IMR-90 (cell line): ENCODE measurements around the gene MRPS34. TPM values are rescaled to one million over a fixed set of nuclear protein-coding genes. Genes with fewer than 3 reads are reported as not detected.
A peak's percentile ranks its signal among the peaks of the same experiment; 100 is the strongest.

Source experiments
- ATAC-seq: fragments of 200-7000 bp; cut with Tn5 transposase; 2 replicates; pipeline ENCODE4 v1.9.1; 2020; ENCODE audit warnings: low read depth, mild to moderate bottlenecking, moderate library complexity
- BruUV-seq: library from RNA; stranded (reverse); fragments of 400-500 nt; replicated peaks from 2 replicates; lab custom pipeline; 2021; lab: Mats Ljungman, UMichigan
- CTCF ChIA-PET: fragments of 300-600 bp; formaldehyde crosslinking; extraction: SDS; loops from one replicate; lab custom pipeline; 2021; ENCODE audit warnings: antibody characterized with exemption; lab: Yijun Ruan, JAX
- POLR2A ChIA-PET: fragments of 300-600 bp; sonication (Branson Sonifier 250); formaldehyde crosslinking; loops from one replicate; lab custom pipeline; 2022; ENCODE audit warnings: antibody characterized with exemption; ENCODE audit not compliant: unreplicated experiment; lab: Charles Lee
- DNase-seq: peaks from one replicate; pipeline ENCODE4 v3.0.0; 2013
- H2AFZ ChIP-seq: replicated peaks from 2 replicates; pipeline ENCODE3; 2013; ENCODE audit warnings: low read length, mild to moderate bottlenecking; ENCODE audit not compliant: poor library complexity
- H2AK5ac ChIP-seq: 2 replicates; pipeline ENCODE4 v1.6.1; 2013; ENCODE audit warnings: low read depth, low read length, inconsistent platforms
- H2AK9ac ChIP-seq: replicated peaks from 2 replicates; pipeline ENCODE3; 2013; ENCODE audit warnings: mild to moderate bottlenecking, low read depth, low read length, moderate library complexity; ENCODE audit not compliant: poor library complexity
- H2BK120ac ChIP-seq: 2 replicates; pipeline ENCODE4 v1.6.1; 2013; ENCODE audit warnings: low read depth, low read length, inconsistent platforms
- H2BK15ac ChIP-seq: 3 replicates; pipeline ENCODE4 v1.6.1; 2013; ENCODE audit warnings: low read depth, low read length, inconsistent platforms
- H2BK20ac ChIP-seq: 2 replicates; pipeline ENCODE4 v1.6.1; 2013; ENCODE audit warnings: low read depth, mild to moderate bottlenecking, inconsistent platforms, low read length, moderate library complexity
- H2BK5ac ChIP-seq: 2 replicates; pipeline ENCODE4 v1.6.1; 2013; ENCODE audit warnings: mild to moderate bottlenecking, low read depth, low read length, inconsistent platforms; ENCODE audit not compliant: poor library complexity, severe bottlenecking
- H3K14ac ChIP-seq: replicated peaks from 2 replicates; pipeline ENCODE4 v1.6.1; 2013; ENCODE audit warnings: low read depth, low read length, inconsistent platforms
- H3K18ac ChIP-seq: 2 replicates; pipeline ENCODE4 v1.6.1; 2013; ENCODE audit warnings: low read depth, low read length, control low read depth
- H3K23ac ChIP-seq: 2 replicates; pipeline ENCODE4 v1.6.1; 2013; ENCODE audit warnings: low read depth, low read length, inconsistent platforms
- H3K27ac ChIP-seq: 2 replicates; pipeline ENCODE4 v1.5.1; 2013; ENCODE audit warnings: mild to moderate bottlenecking, control low read depth, low read length; ENCODE audit not compliant: insufficient read depth
- H3K27me3 ChIP-seq: 2 replicates; pipeline ENCODE4 v1.6.1; 2013; ENCODE audit warnings: low read length; ENCODE audit not compliant: control insufficient read depth, insufficient read depth
- H3K36me3 ChIP-seq: 2 replicates; pipeline ENCODE4 v1.6.1; 2013; ENCODE audit warnings: low read length, mixed read lengths; ENCODE audit not compliant: control insufficient read depth, insufficient read depth
- H3K4ac ChIP-seq: 2 replicates; pipeline ENCODE4 v1.6.1; 2013; ENCODE audit warnings: low read depth, low read length, inconsistent platforms
- H3K4me1 ChIP-seq: 2 replicates; pipeline ENCODE4 v1.6.1; 2013; ENCODE audit warnings: low read length, mixed read lengths; ENCODE audit not compliant: control insufficient read depth, insufficient read depth
- H3K4me2 ChIP-seq: 2 replicates; pipeline ENCODE4 v1.6.1; 2013; ENCODE audit warnings: low read depth, mild to moderate bottlenecking, control low read depth, low read length, moderate library complexity
- H3K4me3 ChIP-seq: 2 replicates; pipeline ENCODE4 v1.5.1; 2013; ENCODE audit warnings: low read depth, mild to moderate bottlenecking, control low read depth, low read length, moderate library complexity; ENCODE audit not compliant: insufficient read depth
- H3K56ac ChIP-seq: 2 replicates; pipeline ENCODE4 v1.6.1; 2013; ENCODE audit warnings: low read length, inconsistent platforms; ENCODE audit not compliant: insufficient read depth; ENCODE audit errors: extremely low read depth
- H3K79me1 ChIP-seq, 2 experiments: 2 replicates each; pipeline ENCODE4 v1.6.1; 2013; ENCODE audit warnings: low read length in 2 of 2, inconsistent platforms in 1 of 2, low read depth in 1 of 2
- H3K9ac ChIP-seq: 2 replicates; pipeline ENCODE4 v1.6.1; 2013; ENCODE audit warnings: low read depth, low read length, control low read depth
- H3K9me1 ChIP-seq: 2 replicates; pipeline ENCODE4 v1.6.1; 2013; ENCODE audit warnings: low read length, inconsistent platforms; ENCODE audit not compliant: insufficient read depth
- H3K9me3 ChIP-seq: 2 replicates; pipeline ENCODE4 v1.6.1; 2013; ENCODE audit warnings: low read length; ENCODE audit not compliant: control insufficient read depth, insufficient read depth
- H4K20me1 ChIP-seq: 2 replicates; pipeline ENCODE4 v1.6.1; 2013; ENCODE audit warnings: low read length, inconsistent platforms; ENCODE audit not compliant: insufficient read depth
- H4K5ac ChIP-seq: 2 replicates; pipeline ENCODE4 v1.6.1; 2013; ENCODE audit warnings: mild to moderate bottlenecking, low read depth, low read length, control low read depth
- H4K8ac ChIP-seq, 2 experiments: 2 replicates each; pipeline ENCODE4 v1.6.1; 2013; ENCODE audit warnings: low read depth in 2 of 2, low read length in 2 of 2, control low read depth in 1 of 2, inconsistent platforms in 1 of 2
- H4K91ac ChIP-seq: 2 replicates; pipeline ENCODE4 v1.6.1; 2013; ENCODE audit warnings: low read depth, low read length, inconsistent platforms; ENCODE audit not compliant: insufficient read depth
- BHLHE40 ChIP-seq: fragments of 150-350 bp; IDR thresholded peaks from 2 replicates; pipeline ENCODE4 v1.6.1; 2016; ENCODE audit warnings: mild to moderate bottlenecking, low read depth, low read length
- CEBPB ChIP-seq: IDR thresholded peaks from 2 replicates; pipeline ENCODE4 v1.6.1; 2012; ENCODE audit warnings: low read depth, low read length, improper control_type of control experiment
- CHD1 ChIP-seq: IDR thresholded peaks from 2 replicates; pipeline ENCODE4 v1.6.1; 2012; ENCODE audit warnings: low read depth, low read length, improper control_type of control experiment
- FOS ChIP-seq: fragments of 150-350 bp; IDR thresholded peaks from 2 replicates; pipeline ENCODE4 v1.6.1; 2016; ENCODE audit warnings: low read depth, low read length
- MAFK ChIP-seq: IDR thresholded peaks from 2 replicates; pipeline ENCODE4 v1.6.1; 2012; ENCODE audit warnings: low read depth, low read length, improper control_type of control experiment
- MAZ ChIP-seq: IDR thresholded peaks from 2 replicates; pipeline ENCODE4 v1.6.1; 2012; ENCODE audit warnings: low read depth, mild to moderate bottlenecking, low read length, improper control_type of control experiment, moderate library complexity, borderline replicate concordance
- MXI1 ChIP-seq: IDR thresholded peaks from 2 replicates; pipeline ENCODE4 v1.6.1; 2012; ENCODE audit warnings: low read depth, mild to moderate bottlenecking, low read length, moderate library complexity, borderline replicate concordance
- NFE2L2 ChIP-seq: fragments of 150-350 bp; IDR thresholded peaks from 2 replicates; pipeline ENCODE4 v1.6.1; 2016; ENCODE audit warnings: low read depth, mild to moderate bottlenecking, low read length
- POLR2A ChIP-seq: IDR thresholded peaks from 2 replicates; pipeline ENCODE4 v1.6.1; 2012; ENCODE audit warnings: mild to moderate bottlenecking, low read depth, low read length
- RAD21 ChIP-seq: IDR thresholded peaks from 2 replicates; pipeline ENCODE4 v1.6.1; 2012; ENCODE audit warnings: low read length, improper control_type of control experiment
- RCOR1 ChIP-seq: IDR thresholded peaks from 2 replicates; pipeline ENCODE4 v1.6.1; 2012; ENCODE audit warnings: mild to moderate bottlenecking, low read length, improper control_type of control experiment; ENCODE audit not compliant: insufficient replicate concordance
- RFX5 ChIP-seq: IDR thresholded peaks from 2 replicates; pipeline ENCODE4 v1.8.0; 2012; ENCODE audit warnings: low read depth, mild to moderate bottlenecking, low read length, moderate library complexity
- SMC3 ChIP-seq: fragments of 150-350 bp; IDR thresholded peaks from 2 replicates; pipeline ENCODE4 v1.6.1; 2016; ENCODE audit warnings: low read depth, mild to moderate bottlenecking, antibody characterized with exemption, low read length, moderate library complexity
- WGBS, 2 experiments: methylation state at CpG; one replicate each; pipeline versions ENCODE4 v1.1.5 to v1.1.7; 2013; ENCODE audit warnings: missing lambda C conversion rate in 2 of 2; ENCODE audit not compliant: insufficient read length in 1 of 2; ENCODE audit errors: extremely low coverage in 2 of 2; 5-methylcytosine and 5-hydroxymethylcytosine counted together
- dilution Hi-C: fragments of 300-500 bp; cut with HindIII; formaldehyde crosslinking; loops from one replicate; pipeline ENCODE4 v1.14.3; 2018; ENCODE audit warnings: low sequenced_read_pairs; ENCODE audit not compliant: unreplicated experiment
- in situ Hi-C: fragments of 300-500 bp; cut with MboI; formaldehyde crosslinking; loops from 3 replicates; pipeline ENCODE4 v1.14.3; 2019; ENCODE audit warnings: low sequenced_read_pairs, inconsistent platforms, mixed read lengths
- intact Hi-C: fragments of 100-400 bp; cut with micrococcal nuclease; formaldehyde crosslinking; loops from 2 replicates; pipeline ENCODE4 v1.10.0; 2022
- polyA plus RNA-seq, 3 experiments: library from polyadenylated mRNA; depleted of rRNA; stranded (reverse); fragments of >200 nt; gene quantifications; 2 replicates each; pipeline ENCODE4 v1.2.3, GENCODE V29; 2012; ENCODE audit warnings: low replicate concordance in 1 of 3
- total RNA-seq: library from RNA; depleted of rRNA; stranded (reverse); fragments of >200 nt; gene quantifications from 2 replicates; pipeline ENCODE4 v1.2.3, GENCODE V29; 2012
- TF ChIP-seq, protein P1 (sequence below): fragments of 150-350 bp; IDR thresholded peaks from 2 replicates; pipeline ENCODE4 v1.6.1; 2016; ENCODE audit warnings: low read depth, mild to moderate bottlenecking, low read length, moderate library complexity, borderline replicate concordance
- TF ChIP-seq, protein P2 (sequence below): fragments of 150-350 bp; IDR thresholded peaks from 2 replicates; pipeline ENCODE4 v1.6.1; 2017; ENCODE audit warnings: mild to moderate bottlenecking, antibody characterized with exemption, low read length, low read depth

The MRPS34 gene
- total and polyA plus RNA-seq, 2 of the 4 experiments (the other 2 are of a cell fraction): 68.5 to 80.4 TPM

- no peak overlapping the region for H2BK120ac ChIP-seq
- no peaks in the 10 kb centered on the region for H3K9me3 ChIP-seq
- H2AFZ ChIP-seq: no peak overlapping the region
- H3K4ac ChIP-seq: no peak overlapping the region
- peaks cover 28% of the 10 kb centered on the region; the same call in 1 of the 2 replicates for H3K36me3 ChIP-seq
- H2AK5ac ChIP-seq: no peak overlapping the region
- H3K4me3 ChIP-seq: no peak overlapping the region
- H3K4me2 ChIP-seq: no peak overlapping the region
- H3K27me3 ChIP-seq: no peaks in the 10 kb centered on the region
- no peak overlapping the region for H4K8ac ChIP-seq
- H2AK9ac ChIP-seq: peak overlapping the region; percentile 65
- H4K20me1 ChIP-seq: peaks cover 25% of the 10 kb centered on the region
- no peak overlapping the region for H3K18ac ChIP-seq
- no peak overlapping the region for H3K27ac ChIP-seq
- no peak overlapping the region for H2BK20ac ChIP-seq
- no peak overlapping the region for H3K9ac ChIP-seq
- H3K56ac ChIP-seq: no peak overlapping the region
- H3K14ac ChIP-seq: no peak overlapping the region
- H3K79me1 ChIP-seq: peaks cover 12 to 63% of the 10 kb centered on the region in 2 experiments
- dilution Hi-C loops: no loop called here
- H3K9me1 ChIP-seq: 0 out of 2 replicates have a peak, but pooled peaks cover 3% of the 10 kb centered on the region
- no peak overlapping the region for H4K91ac ChIP-seq
- peaks cover 13% of the 10 kb centered on the region for H3K4me1 ChIP-seq
- no peak for DNase-seq
- 94% methylated on average over 26 of the region's 30 CpGs; no CpG with 5 or more reads in 1 of the 2 experiments for WGBS, 2 experiments
- no peak overlapping the region for H4K5ac ChIP-seq
- BruUV-seq: no TSS peak
- CTCF ChIA-PET: no interaction called here
- intact Hi-C loops: no loop called here
- H3K23ac ChIP-seq: no peak overlapping the region
- H2BK5ac ChIP-seq: no peak overlapping the region
- in situ Hi-C loops: no loop called here
- ATAC-seq: no peak
- POLR2A ChIA-PET: no interaction called here
- no peak overlapping the region for H2BK15ac ChIP-seq
- TF ChIP-seq NFE2L2 (no peak), MAFK (no peak), RAD21 (no peak), RCOR1 (no peak), MXI1 (no peak), RFX5 (no peak), FOS (no peak), SMC3 (no peak), MAZ (no peak), CHD1 (no peak), POLR2A (no peak), CEBPB (no peak), BHLHE40 (no peak)
- TF ChIP-seq, protein P1, sequence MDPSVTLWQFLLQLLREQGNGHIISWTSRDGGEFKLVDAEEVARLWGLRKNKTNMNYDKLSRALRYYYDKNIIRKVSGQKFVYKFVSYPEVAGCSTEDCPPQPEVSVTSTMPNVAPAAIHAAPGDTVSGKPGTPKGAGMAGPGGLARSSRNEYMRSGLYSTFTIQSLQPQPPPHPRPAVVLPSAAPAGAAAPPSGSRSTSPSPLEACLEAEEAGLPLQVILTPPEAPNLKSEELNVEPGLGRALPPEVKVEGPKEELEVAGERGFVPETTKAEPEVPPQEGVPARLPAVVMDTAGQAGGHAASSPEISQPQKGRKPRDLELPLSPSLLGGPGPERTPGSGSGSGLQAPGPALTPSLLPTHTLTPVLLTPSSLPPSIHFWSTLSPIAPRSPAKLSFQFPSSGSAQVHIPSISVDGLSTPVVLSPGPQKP: no peak
- TF ChIP-seq, protein P2, sequence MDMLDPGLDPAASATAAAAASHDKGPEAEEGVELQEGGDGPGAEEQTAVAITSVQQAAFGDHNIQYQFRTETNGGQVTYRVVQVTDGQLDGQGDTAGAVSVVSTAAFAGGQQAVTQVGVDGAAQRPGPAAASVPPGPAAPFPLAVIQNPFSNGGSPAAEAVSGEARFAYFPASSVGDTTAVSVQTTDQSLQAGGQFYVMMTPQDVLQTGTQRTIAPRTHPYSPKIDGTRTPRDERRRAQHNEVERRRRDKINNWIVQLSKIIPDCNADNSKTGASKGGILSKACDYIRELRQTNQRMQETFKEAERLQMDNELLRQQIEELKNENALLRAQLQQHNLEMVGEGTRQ: no peak
These were observed 2.3 kb upstream of the MRPS34 start for GRCh38 chr16:1775006-1775845.
